Thyroid gland (tissue), 4 donors: ENCODE results near the gene FAM221B. TPM values are rescaled to one million over a fixed set of nuclear protein-coding genes. Genes with fewer than 3 reads are reported as not detected.

Source experiments
- DNase-seq, 2 donors: peaks; one replicate each; pipeline ENCODE4 v3.0.0-alpha.2; 2019
- H3K27ac ChIP-seq, 3 donors: fragments of 200-600 bp; sonication (generic); 1 replicate in 2 of 3; 2 replicates in 1 of 3; pipeline ENCODE4 v1.5.1; 2016 to 2019; ENCODE audit warnings: mild to moderate bottlenecking in 1 of 3, moderate library complexity in 1 of 3
- H3K27me3 ChIP-seq: fragments of 200-600 bp; sonication (generic); one replicate; pipeline ENCODE4 v1.5.1; 2019
- H3K36me3 ChIP-seq, 2 donors: fragments of 200-600 bp; sonication (generic); one replicate each; pipeline ENCODE4 v1.5.1; 2016 to 2019
- H3K4me1 ChIP-seq, 2 donors: fragments of 200-600 bp; sonication (generic); one replicate each; pipeline ENCODE4 v1.5.1; 2017 to 2019
- H3K4me3 ChIP-seq, 3 donors: fragments of 200-600 bp; sonication (generic); replicated peaks in 1 of 3; 1 replicate in 2 of 3; 2 replicates in 1 of 3; pipeline ENCODE4 v1.5.1; 2016; ENCODE audit warnings: mild to moderate bottlenecking in 1 of 3
- H3K9me3 ChIP-seq: fragments of 200-600 bp; sonication (generic); one replicate; pipeline ENCODE4 v1.5.1; 2017
- CTCF ChIP-seq, 6 experiments: fragments of 200-600 bp in 3 of 6; fragments of 450-650 bp in 3 of 6; sonication (generic) in 3 of 6; IDR thresholded peaks; one replicate each; pipeline ENCODE4 v1.5.1; 2016 to 2019; ENCODE audit warnings: antibody characterized with exemption in 6 of 6, mild to moderate bottlenecking in 2 of 6, inconsistent platforms in 1 of 6, moderate library complexity in 1 of 6
- POLR2A ChIP-seq, 2 donors: fragments of 450-650 bp; IDR thresholded peaks; one replicate each; pipeline ENCODE4 v1.6.1; 2017; ENCODE audit warnings: antibody characterized with exemption in 2 of 2, mild to moderate bottlenecking in 2 of 2, moderate library complexity in 1 of 2
- WGBS, 2 donors: methylation state at CpG; one replicate each; pipeline ENCODE4 v1.1.5; 2017; 5-methylcytosine and 5-hydroxymethylcytosine counted together
- intact Hi-C: fragments of 100-400 bp; cut with DNase I; formaldehyde crosslinking; loops from one replicate; pipeline ENCODE4 v1.15.1; 2023
- total RNA-seq, 4 donors: library from RNA; depleted of rRNA; stranded (reverse); fragments of >200 nt; gene quantifications; one replicate each; pipeline ENCODE4 v1.2.3, GENCODE V29; 2016

FAM221B gene
- total RNA-seq, 4 donors from 2014 or later: not detected

DNA sequence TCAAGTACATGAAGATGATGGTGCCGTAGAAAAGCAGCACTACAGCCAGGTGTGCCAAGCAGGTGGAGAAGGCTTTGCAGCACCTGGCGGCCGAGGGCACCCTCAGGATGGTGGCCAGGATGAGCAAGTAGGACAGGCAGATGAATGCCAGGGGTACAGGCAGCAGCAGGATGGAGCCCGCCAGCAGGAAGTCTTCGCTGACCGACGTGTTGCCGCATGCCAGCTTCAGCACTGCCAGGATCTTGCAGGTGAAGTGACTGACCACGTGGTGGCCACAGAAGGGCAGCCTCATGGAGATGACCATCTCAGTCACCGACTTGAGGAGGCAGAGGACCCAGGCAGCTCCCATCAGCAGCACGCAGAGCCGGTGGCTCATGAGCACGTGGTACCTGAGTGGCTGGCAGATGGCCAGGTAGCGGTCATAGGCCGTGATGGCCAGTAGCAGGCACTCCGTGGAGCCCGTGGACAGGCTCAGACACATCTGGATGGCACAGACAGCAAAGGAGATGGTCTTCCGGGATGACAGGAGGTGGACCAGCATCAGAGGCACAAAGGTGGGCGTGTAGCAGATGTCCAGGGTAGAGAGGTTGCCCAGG lies 41.2 kb upstream of the FAM221B start:
- Histone ChIP-seq H3K27me3 (no peaks in the 10 kb centered on the region), H3K36me3 (no peaks in the 10 kb centered on the region), H3K27ac (no peak overlapping the region), H3K9me3 (no peaks in the 10 kb centered on the region), H3K4me3 (no peak overlapping the region), H3K4me1 (no peaks in the 10 kb centered on the region)
- 89 to 95% methylated on average over 11 to 12 of the region's 19 CpGs for WGBS, 2 donors
- intact Hi-C loops: no loop called here
- TF ChIP-seq CTCF (IDR thresholded peaks at IDR 0.05): no peak
- TF ChIP-seq POLR2A (IDR thresholded peaks at IDR 0.05): no peak
- DNase-seq: no peak

- Histone ChIP-seq H3K27me3 (no peaks in the 10 kb centered on the region), H3K4me1 (no peaks in the 10 kb centered on the region), H3K9me3 (no peaks in the 10 kb centered on the region), H3K27ac (no peak overlapping the region), H3K4me3 (no peak overlapping the region), H3K36me3 (no peaks in the 10 kb centered on the region)
- WGBS, 2 donors: 63 to 79% methylated on average over 2 of the region's 2 CpGs
- intact Hi-C loops: no loop called here
- TF ChIP-seq POLR2A (IDR thresholded peaks at IDR 0.05): no peak
- TF ChIP-seq CTCF (IDR thresholded peaks at IDR 0.05): no peak
- no peak for DNase-seq
Observed at GRCh38 chr9:35868933-35869332, 40.4 kb upstream of the FAM221B start.

GRCh38 chr9:35867538-35867937 lies 39.0 kb upstream of the FAM221B start:
- H3K27ac ChIP-seq: no peak overlapping the region
- no peak overlapping the region for H3K4me3 ChIP-seq
- TF ChIP-seq CTCF (IDR thresholded peaks at IDR 0.05): no peak
- no peak for TF ChIP-seq POLR2A (IDR thresholded peaks at IDR 0.05)
- no peaks in the 10 kb centered on the region for H3K4me1 ChIP-seq
- no peaks in the 10 kb centered on the region for H3K27me3 ChIP-seq
- DNase-seq: no peak
- 92 to 94% methylated on average over 4 of the region's 4 CpGs for WGBS, 2 donors
- no peaks in the 10 kb centered on the region for H3K36me3 ChIP-seq
- intact Hi-C loops: no loop called here
- H3K9me3 ChIP-seq: no peaks in the 10 kb centered on the region

DNA sequence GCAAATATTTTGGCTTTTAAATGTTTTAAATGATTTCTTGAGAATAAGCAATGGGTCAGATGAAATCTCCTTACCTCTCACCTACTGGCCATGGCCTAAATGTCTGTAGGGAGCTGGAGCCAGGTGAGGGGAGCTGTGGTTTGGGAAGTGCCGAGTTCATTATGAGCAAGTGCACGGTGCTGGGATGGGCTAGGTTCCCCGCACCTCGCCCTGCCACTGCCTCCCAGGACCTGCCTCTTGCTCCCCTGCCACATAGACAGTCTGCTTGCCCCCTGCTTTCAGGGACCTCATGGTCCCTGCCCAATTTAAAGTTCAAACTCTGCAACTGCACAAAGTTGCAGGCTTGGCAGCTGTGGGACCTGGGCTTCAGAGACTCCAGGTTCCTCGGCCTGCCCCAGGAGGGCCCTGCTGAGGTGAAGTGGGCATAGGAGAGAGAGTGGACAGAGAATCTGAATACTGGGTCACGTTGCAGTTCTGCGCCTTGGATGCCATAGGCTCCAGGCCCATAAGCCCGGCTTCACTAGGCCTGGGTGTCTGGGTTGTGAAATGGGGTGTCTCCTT lies 36.2 kb upstream of the FAM221B start:
- Histone ChIP-seq H3K27me3 (no peaks in the 10 kb centered on the region), H3K4me1 (no peaks in the 10 kb centered on the region), H3K4me3 (no peak overlapping the region), H3K36me3 (no peaks in the 10 kb centered on the region), H3K27ac (no peak overlapping the region), H3K9me3 (no peaks in the 10 kb centered on the region)
- no peak for DNase-seq
- intact Hi-C loops: no loop called here
- WGBS, 2 donors: 78 to 88% methylated on average over 8 of the region's 8 CpGs
- no peak for TF ChIP-seq CTCF (IDR thresholded peaks at IDR 0.05)

GRCh38 chr9:35863583-35863982 lies 35.1 kb upstream of the FAM221B start:
- H3K4me1 ChIP-seq: no peaks in the 10 kb centered on the region
- intact Hi-C loops: no loop called here
- no peak overlapping the region for H3K4me3 ChIP-seq
- H3K9me3 ChIP-seq: no peaks in the 10 kb centered on the region
- no peak for TF ChIP-seq POLR2A (IDR thresholded peaks at IDR 0.05)
- TF ChIP-seq CTCF (IDR thresholded peaks at IDR 0.05): no peak
- no peaks in the 10 kb centered on the region for H3K27me3 ChIP-seq
- 57 to 65% methylated on average over 8 of the region's 8 CpGs for WGBS, 2 donors
- DNase-seq: no peak
- no peaks in the 10 kb centered on the region for H3K36me3 ChIP-seq
- H3K27ac ChIP-seq: no peak overlapping the region
